Astrocyte (in vitro differentiated cells and primary cell): ENCODE data around the gene ARFRP1. TPM values are rescaled to one million over a fixed set of nuclear protein-coding genes. Genes with fewer than 3 reads are reported as not detected.

Experiments used
- DNase-seq: peaks from one replicate; pipeline ENCODE4 v3.0.0-alpha.2; 2010; ENCODE audit warnings: low read depth
- FAIRE-seq: peaks from 2 replicates; lab custom pipeline; 2011; peaks lifted over from hg19 to GRCh38; lab: Jason Lieb, UNC
- H2AFZ ChIP-seq: 2 replicates; pipeline ENCODE4 v1.6.0; 2012; ENCODE audit warnings: low read depth, low read length, inconsistent platforms
- H3K27ac ChIP-seq: 2 replicates; pipeline ENCODE4 v1.5.1; 2011; ENCODE audit warnings: low read depth, low read length, inconsistent platforms
- H3K27me3 ChIP-seq: 2 replicates; pipeline ENCODE4 v1.6.0; 2011; ENCODE audit warnings: low read length, inconsistent platforms; ENCODE audit not compliant: insufficient read depth
- H3K36me3 ChIP-seq: 2 replicates; pipeline ENCODE4 v1.5.1; 2011; ENCODE audit warnings: low read length, inconsistent platforms; ENCODE audit not compliant: insufficient read depth
- H3K4me1 ChIP-seq: 2 replicates; pipeline ENCODE4 v1.5.1; 2011; ENCODE audit warnings: low read length, inconsistent platforms; ENCODE audit not compliant: insufficient read depth
- H3K4me2 ChIP-seq: 2 replicates; pipeline ENCODE4 v1.6.0; 2012; ENCODE audit warnings: low read length, inconsistent platforms
- H3K4me3 ChIP-seq: 2 replicates; pipeline ENCODE4 v1.5.1; 2011; ENCODE audit warnings: low read depth, mild to moderate bottlenecking, low read length, inconsistent platforms; ENCODE audit not compliant: insufficient read depth
- H3K79me2 ChIP-seq: 2 replicates; pipeline ENCODE4 v1.6.0; 2012; ENCODE audit warnings: mild to moderate bottlenecking, low read length, inconsistent platforms; ENCODE audit not compliant: insufficient read depth
- H3K9ac ChIP-seq: 2 replicates; pipeline ENCODE4 v1.6.0; 2012; ENCODE audit warnings: mild to moderate bottlenecking, low read length, inconsistent platforms
- H3K9me3 ChIP-seq: 2 replicates; pipeline ENCODE4 v1.5.1; 2012; ENCODE audit warnings: low read depth, mild to moderate bottlenecking, low read length, inconsistent platforms; ENCODE audit not compliant: insufficient read depth
- H4K20me1 ChIP-seq: 2 replicates; pipeline ENCODE4 v1.6.0; 2012; ENCODE audit warnings: low read length, inconsistent platforms; ENCODE audit not compliant: insufficient read depth
- H3K27ac Mint-ChIP-seq: one replicate; pipeline ENCODE4 v1.8.0; 2021; ENCODE audit warnings: mild to moderate bottlenecking, mixed read lengths; ENCODE audit not compliant: unreplicated experiment
- H3K27me3 Mint-ChIP-seq: one replicate; pipeline ENCODE4 v1.8.0; 2021; ENCODE audit warnings: low read depth, mixed read lengths; ENCODE audit not compliant: unreplicated experiment
- H3K36me3 Mint-ChIP-seq: one replicate; pipeline ENCODE4 v1.8.0; 2021; ENCODE audit warnings: low read depth, mixed read lengths; ENCODE audit not compliant: unreplicated experiment
- H3K4me1 Mint-ChIP-seq: one replicate; pipeline ENCODE4 v1.8.0; 2021; ENCODE audit warnings: low read depth, mixed read lengths; ENCODE audit not compliant: unreplicated experiment
- H3K4me3 Mint-ChIP-seq: one replicate; pipeline ENCODE4 v1.8.0; 2021; ENCODE audit warnings: mild to moderate bottlenecking, moderate library complexity, mixed read lengths; ENCODE audit not compliant: unreplicated experiment
- H3K9me3 Mint-ChIP-seq: one replicate; pipeline ENCODE4 v1.8.0; 2021; ENCODE audit warnings: mild to moderate bottlenecking, mixed read lengths; ENCODE audit not compliant: unreplicated experiment
- EZH2 ChIP-seq: IDR thresholded peaks from 2 replicates; pipeline ENCODE4 v1.6.1; 2012; ENCODE audit warnings: mild to moderate bottlenecking, low read length, inconsistent platforms; ENCODE audit not compliant: insufficient read depth
- total RNA-seq: library from RNA; stranded (reverse); gene quantifications from 2 replicates; pipeline ENCODE4 v1.2.1, GENCODE V29; 2021
- TF ChIP-seq, protein P1 (sequence below): IDR thresholded peaks from 2 replicates; pipeline ENCODE4 v1.5.1; 2011; ENCODE audit warnings: low read depth, mild to moderate bottlenecking, inconsistent platforms, low read length, moderate library complexity; ENCODE audit not compliant: insufficient read depth

ARFRP1 gene
- total RNA-seq, 1 donor from 2014 or later: 32.5 TPM

DNA sequence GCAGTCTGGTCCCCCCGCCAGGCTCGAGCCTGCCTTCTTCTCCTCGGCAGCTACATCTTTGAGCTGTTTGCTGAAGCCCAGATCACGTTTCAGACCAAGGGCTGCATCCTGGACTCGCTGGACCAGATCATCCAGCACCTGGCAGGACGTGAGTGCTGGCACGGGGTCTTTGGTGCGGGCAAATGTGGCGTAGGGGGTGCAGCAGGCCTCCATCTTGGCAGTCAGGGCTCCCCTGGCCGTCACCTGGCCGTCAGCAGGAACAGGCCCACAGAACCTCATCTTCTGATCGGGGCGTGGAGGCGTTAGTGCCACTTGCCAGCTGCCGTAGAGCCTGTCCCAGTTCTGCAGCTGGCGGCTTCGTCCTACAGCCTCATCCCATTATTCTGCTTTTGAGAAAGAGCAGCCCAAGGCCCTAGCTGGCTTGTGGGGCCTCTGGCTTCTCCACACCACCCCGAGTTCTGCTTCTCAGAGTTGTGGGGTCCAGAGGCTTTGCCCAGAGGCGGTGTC lies 27.9 kb downstream of the ARFRP1 start:
- Mint-ChIP-seq H3K27me3 (no peaks in the 10 kb centered on the region), H3K4me3 (no peak overlapping the region), H3K27ac (peak overlapping the region; percentile 66), H3K4me1 (peaks cover 5% of the 10 kb centered on the region), H3K36me3 (peaks cover 11% of the 10 kb centered on the region), H3K9me3 (peaks cover 2% of the 10 kb centered on the region)
- TF ChIP-seq, protein P1, sequence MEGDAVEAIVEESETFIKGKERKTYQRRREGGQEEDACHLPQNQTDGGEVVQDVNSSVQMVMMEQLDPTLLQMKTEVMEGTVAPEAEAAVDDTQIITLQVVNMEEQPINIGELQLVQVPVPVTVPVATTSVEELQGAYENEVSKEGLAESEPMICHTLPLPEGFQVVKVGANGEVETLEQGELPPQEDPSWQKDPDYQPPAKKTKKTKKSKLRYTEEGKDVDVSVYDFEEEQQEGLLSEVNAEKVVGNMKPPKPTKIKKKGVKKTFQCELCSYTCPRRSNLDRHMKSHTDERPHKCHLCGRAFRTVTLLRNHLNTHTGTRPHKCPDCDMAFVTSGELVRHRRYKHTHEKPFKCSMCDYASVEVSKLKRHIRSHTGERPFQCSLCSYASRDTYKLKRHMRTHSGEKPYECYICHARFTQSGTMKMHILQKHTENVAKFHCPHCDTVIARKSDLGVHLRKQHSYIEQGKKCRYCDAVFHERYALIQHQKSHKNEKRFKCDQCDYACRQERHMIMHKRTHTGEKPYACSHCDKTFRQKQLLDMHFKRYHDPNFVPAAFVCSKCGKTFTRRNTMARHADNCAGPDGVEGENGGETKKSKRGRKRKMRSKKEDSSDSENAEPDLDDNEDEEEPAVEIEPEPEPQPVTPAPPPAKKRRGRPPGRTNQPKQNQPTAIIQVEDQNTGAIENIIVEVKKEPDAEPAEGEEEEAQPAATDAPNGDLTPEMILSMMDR: no peak
- TF ChIP-seq EZH2: no peak
- Histone ChIP-seq H3K36me3 (peaks cover 6% of the 10 kb centered on the region), H2AFZ (no peak overlapping the region), H3K4me1 (peaks cover 21% of the 10 kb centered on the region), H3K27me3 (no peaks in the 10 kb centered on the region), H3K4me3 (no peak overlapping the region), H3K79me2 (no peaks in the 10 kb centered on the region), H3K9me3 (no peaks in the 10 kb centered on the region), H3K9ac (no peak overlapping the region), H3K27ac (no peak overlapping the region), H4K20me1 (no peaks in the 10 kb centered on the region), H3K4me2 (no peak overlapping the region)
- DNase-seq (no peak), FAIRE-seq (no peak)

DNA sequence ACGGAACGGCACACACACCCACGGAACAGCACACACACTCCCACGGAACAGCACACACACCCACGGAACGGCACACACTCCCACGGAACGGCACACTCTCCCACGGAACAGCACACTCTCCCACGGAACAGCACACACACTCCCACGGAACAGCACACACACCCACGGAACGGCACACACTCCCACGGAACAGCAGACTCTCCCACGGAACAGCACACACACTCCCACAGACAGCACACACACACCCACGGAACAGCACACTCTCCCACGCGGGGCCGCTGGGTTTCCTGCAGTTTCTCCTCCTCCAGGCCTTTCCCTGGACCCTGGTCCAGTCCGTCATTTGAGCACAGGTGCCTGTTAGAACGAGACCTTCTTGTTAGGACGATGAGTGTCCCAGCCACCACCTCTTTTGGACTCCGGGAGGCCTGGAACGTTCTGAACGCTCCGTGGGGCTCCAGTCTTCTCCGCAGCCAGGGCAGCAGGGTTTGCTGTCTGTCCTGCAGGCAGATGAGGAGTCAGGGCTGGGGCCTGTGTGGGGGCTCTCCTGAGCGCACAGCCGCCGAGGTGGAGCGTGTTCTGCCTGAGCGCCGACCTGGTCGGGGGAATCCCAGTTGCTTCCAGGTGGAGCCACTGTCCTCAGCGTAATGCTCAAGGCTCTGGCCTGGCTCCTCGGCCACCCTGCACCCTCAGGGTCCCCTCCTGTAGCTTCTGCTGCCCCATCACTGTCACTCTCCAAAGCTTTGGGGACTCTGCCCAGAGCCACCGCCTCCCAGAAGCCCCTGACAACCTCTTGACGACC lies 28.9 kb downstream of the ARFRP1 start:
- H3K36me3 ChIP-seq: peaks cover 6% of the 10 kb centered on the region
- Mint-ChIP-seq H3K27ac (no peak overlapping the region), H3K9me3 (peaks cover 2% of the 10 kb centered on the region), H3K27me3 (no peaks in the 10 kb centered on the region), H3K36me3 (peaks cover 11% of the 10 kb centered on the region), H3K4me3 (no peak overlapping the region), H3K4me1 (peaks cover 5% of the 10 kb centered on the region)
- H4K20me1 ChIP-seq: no peaks in the 10 kb centered on the region
- no peak overlapping the region for H2AFZ ChIP-seq
- H3K27me3 ChIP-seq: no peaks in the 10 kb centered on the region
- no peak overlapping the region for H3K27ac ChIP-seq
- FAIRE-seq (no peak), DNase-seq (no peak)
- H3K79me2 ChIP-seq: no peaks in the 10 kb centered on the region
- no peak overlapping the region for H3K9ac ChIP-seq
- H3K4me3 ChIP-seq: no peak overlapping the region
- H3K4me2 ChIP-seq: no peak overlapping the region
- no peaks in the 10 kb centered on the region for H3K9me3 ChIP-seq
- TF ChIP-seq, protein P1: no peak
- no peak for TF ChIP-seq EZH2
- peaks cover 21% of the 10 kb centered on the region for H3K4me1 ChIP-seq

DNA sequence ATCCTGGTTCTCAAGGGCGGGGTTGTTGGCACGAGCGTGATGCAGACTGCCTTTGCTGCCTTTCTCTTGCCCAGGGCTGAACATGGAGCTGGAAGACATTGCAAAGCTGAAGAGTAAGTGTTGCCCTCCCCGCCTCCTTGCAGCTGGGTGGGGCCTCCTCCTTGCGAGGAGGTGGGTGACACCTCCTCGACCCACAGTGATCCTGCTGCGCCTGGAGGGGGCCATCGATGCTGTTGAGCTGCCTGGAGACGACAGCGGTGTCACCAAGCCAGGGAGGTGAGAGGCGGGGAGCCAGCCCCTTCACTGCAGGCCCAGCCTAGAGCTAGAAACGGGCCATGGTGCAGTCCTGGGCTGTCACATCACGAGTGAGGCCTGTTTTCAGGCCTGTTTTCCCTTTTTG lies 29.7 kb downstream of the ARFRP1 start:
- H3K27ac Mint-ChIP-seq: no peak overlapping the region
- no peaks in the 10 kb centered on the region for H3K27me3 Mint-ChIP-seq
- H3K9me3 Mint-ChIP-seq: no peaks in the 10 kb centered on the region
- H2AFZ ChIP-seq: no peak overlapping the region
- peaks cover 6% of the 10 kb centered on the region for H3K36me3 ChIP-seq
- no peak overlapping the region for H3K4me3 Mint-ChIP-seq
- H4K20me1 ChIP-seq: no peaks in the 10 kb centered on the region
- no peak overlapping the region for H3K9ac ChIP-seq
- DNase-seq (no peak), FAIRE-seq (no peak)
- TF ChIP-seq, protein P1: no peak
- no peak for TF ChIP-seq EZH2
- no peak overlapping the region for H3K4me2 ChIP-seq
- H3K4me1 ChIP-seq: peaks cover 16% of the 10 kb centered on the region
- no peaks in the 10 kb centered on the region for H3K4me1 Mint-ChIP-seq
- no peaks in the 10 kb centered on the region for H3K79me2 ChIP-seq
- H3K27ac ChIP-seq: no peak overlapping the region
- H3K9me3 ChIP-seq: no peaks in the 10 kb centered on the region
- no peak overlapping the region for H3K4me3 ChIP-seq
- peaks cover 12% of the 10 kb centered on the region for H3K36me3 Mint-ChIP-seq
- no peaks in the 10 kb centered on the region for H3K27me3 ChIP-seq
